Measurements from ENCODE around the gene DOP1A. TPM values are rescaled to one million over a fixed set of nuclear protein-coding genes. Genes with fewer than 3 reads are reported as not detected.

DOP1A gene
- total and polyA plus RNA-seq, 2 donors (not counting 1 experiment from before 2014, with no cell fraction given), result 9.4 to 28.3 TPM

DNA sequence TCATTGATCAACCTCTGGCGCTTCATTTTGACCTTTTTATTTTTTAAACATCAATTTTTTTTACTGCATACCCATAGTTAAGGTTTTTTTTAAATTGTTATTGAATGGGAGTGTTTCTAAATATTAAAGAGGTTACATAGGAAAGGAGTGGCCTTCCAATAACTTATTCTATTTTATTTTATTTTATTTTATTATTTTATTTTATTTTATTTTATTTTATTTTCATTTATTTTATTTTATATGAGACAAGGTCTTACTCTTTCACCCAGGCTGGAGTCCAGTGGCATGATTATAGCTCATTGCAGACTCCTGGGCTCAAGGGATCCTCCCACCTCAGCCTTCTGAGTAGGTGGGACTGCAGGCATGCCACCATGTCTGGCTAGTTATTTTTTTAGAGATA lies 30.2 kb downstream of the DOP1A start:
- DNase-seq (no peak), ATAC-seq (ENCODE audit: low read depth) (no peak)
- intact Hi-C loops (cut with micrococcal nuclease), result no loop called here
- no peak overlapping the region for H3K4me2 ChIP-seq (replicated peaks; ENCODE audit: low read depth, low read length, poor library complexity, severe bottlenecking)
- H3K27me3 ChIP-seq (replicated peaks in 1 of 4; ENCODE audit: control extremely low read depth in 1 of 4, control insufficient read depth in 3 of 4, insufficient read depth in 4 of 4, low read length in 3 of 4), result no peaks in the 10 kb centered on the region
- TF ChIP-seq, protein P1, sequence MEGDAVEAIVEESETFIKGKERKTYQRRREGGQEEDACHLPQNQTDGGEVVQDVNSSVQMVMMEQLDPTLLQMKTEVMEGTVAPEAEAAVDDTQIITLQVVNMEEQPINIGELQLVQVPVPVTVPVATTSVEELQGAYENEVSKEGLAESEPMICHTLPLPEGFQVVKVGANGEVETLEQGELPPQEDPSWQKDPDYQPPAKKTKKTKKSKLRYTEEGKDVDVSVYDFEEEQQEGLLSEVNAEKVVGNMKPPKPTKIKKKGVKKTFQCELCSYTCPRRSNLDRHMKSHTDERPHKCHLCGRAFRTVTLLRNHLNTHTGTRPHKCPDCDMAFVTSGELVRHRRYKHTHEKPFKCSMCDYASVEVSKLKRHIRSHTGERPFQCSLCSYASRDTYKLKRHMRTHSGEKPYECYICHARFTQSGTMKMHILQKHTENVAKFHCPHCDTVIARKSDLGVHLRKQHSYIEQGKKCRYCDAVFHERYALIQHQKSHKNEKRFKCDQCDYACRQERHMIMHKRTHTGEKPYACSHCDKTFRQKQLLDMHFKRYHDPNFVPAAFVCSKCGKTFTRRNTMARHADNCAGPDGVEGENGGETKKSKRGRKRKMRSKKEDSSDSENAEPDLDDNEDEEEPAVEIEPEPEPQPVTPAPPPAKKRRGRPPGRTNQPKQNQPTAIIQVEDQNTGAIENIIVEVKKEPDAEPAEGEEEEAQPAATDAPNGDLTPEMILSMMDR (IDR thresholded peaks at IDR 0.05), result no peak
- TF ChIP-seq EZH2 (IDR thresholded peaks at IDR 0.05; ENCODE audit: borderline replicate concordance, insufficient read depth, low read depth, low read length, poor library complexity, severe bottlenecking), result no peak
- peaks cover 0 to 2% (median 0%) of the 10 kb centered on the region in 3 donors for H3K9me3 ChIP-seq (ENCODE audit: control extremely low read depth in 1 of 3, control insufficient read depth in 2 of 3, insufficient read depth in 1 of 3, low read length in 2 of 3)
- H3K36me3 ChIP-seq (replicated peaks in 1 of 2; ENCODE audit: control extremely low read depth in 1 of 2, control insufficient read depth in 1 of 2, extremely low read depth in 1 of 2, insufficient read depth in 2 of 2, low read length in 1 of 2), result peaks cover 14 to 20% of the 10 kb centered on the region in 2 experiments
- no peaks in the 10 kb centered on the region for H3K4me1 ChIP-seq (ENCODE audit: control insufficient read depth in 2 of 2, insufficient read depth in 2 of 2, low read length in 2 of 2)
- CTCF ChIA-PET, result interaction anchor here (1.6 kb wide), 1 partner anchor 32 kb away, joined by 6 read pairs; the partner anchor contains the start of gene UBE3D
- H3K4me1 Mint-ChIP-seq, result peaks cover 2% of the 10 kb centered on the region
- no peaks in the 10 kb centered on the region for H3K9me3 Mint-ChIP-seq (ENCODE audit: insufficient read depth)
- H3K27ac ChIP-seq (ENCODE audit: low read length in 2 of 2), result no peak overlapping the region
- POLR2A ChIA-PET, result no interaction called here
- no peak overlapping the region for H3K4me3 Mint-ChIP-seq
- H3K9ac ChIP-seq (ENCODE audit: low read length), result no peak overlapping the region
- H2AFZ ChIP-seq (ENCODE audit: insufficient read depth, low read depth, low read length, poor library complexity, severe bottlenecking), result no peak overlapping the region
- peaks cover 7% of the 10 kb centered on the region for H4K20me1 ChIP-seq (ENCODE audit: control insufficient read depth, insufficient read depth, low read length, poor library complexity, severe bottlenecking)
- peaks cover 25% of the 10 kb centered on the region for H3K79me2 ChIP-seq (ENCODE audit: control insufficient read depth, insufficient read depth, low read length)
- H3K27ac Mint-ChIP-seq, result no peak overlapping the region
- no CpG with 5 or more reads among the region's 1 CpG for WGBS (ENCODE audit: insufficient coverage)
- H3K4me3 ChIP-seq (ENCODE audit: control extremely low read depth in 1 of 5, extremely low read depth in 1 of 5, insufficient read depth in 1 of 5, low read depth in 2 of 5, low read length in 4 of 5), result no peak overlapping the region
- H3K27me3 Mint-ChIP-seq, result no peaks in the 10 kb centered on the region

DNA sequence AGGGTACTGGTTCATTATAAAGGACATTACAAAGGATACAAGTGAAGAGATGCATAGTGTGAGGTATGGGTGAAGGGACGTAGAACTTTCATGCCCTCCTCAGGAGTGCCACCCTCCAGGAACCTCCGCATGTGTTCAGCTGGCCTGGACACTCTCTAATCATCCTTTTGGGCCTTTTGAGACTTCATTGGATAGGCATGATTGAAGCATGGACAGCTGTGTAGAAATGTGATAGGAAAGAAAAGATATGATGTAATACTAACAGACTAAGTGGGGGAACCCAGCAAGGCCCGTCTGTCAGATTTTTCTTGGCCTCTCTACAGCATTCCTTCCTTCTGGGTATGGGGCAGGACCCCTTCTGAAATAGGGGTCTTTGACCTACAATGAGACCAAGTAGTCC lies 31.1 kb downstream of the DOP1A start:
- Mint-ChIP-seq H3K27me3 (no peaks in the 10 kb centered on the region), H3K4me1 (peaks cover 2% of the 10 kb centered on the region), H3K27ac (no peak overlapping the region), H3K9me3 (ENCODE audit: insufficient read depth) (no peaks in the 10 kb centered on the region), H3K4me3 (no peak overlapping the region)
- peaks cover 0 to under 1% (median 0%) of the 10 kb centered on the region in 3 donors for H3K9me3 ChIP-seq (ENCODE audit: control extremely low read depth in 1 of 3, control insufficient read depth in 2 of 3, insufficient read depth in 1 of 3, low read length in 2 of 3)
- H2AFZ ChIP-seq (ENCODE audit: insufficient read depth, low read depth, low read length, poor library complexity, severe bottlenecking), result no peak overlapping the region
- peaks cover 19% of the 10 kb centered on the region for H3K79me2 ChIP-seq (ENCODE audit: control insufficient read depth, insufficient read depth, low read length)
- no peaks in the 10 kb centered on the region for H3K4me1 ChIP-seq (ENCODE audit: control insufficient read depth in 2 of 2, insufficient read depth in 2 of 2, low read length in 2 of 2)
- peaks cover 7% of the 10 kb centered on the region for H4K20me1 ChIP-seq (ENCODE audit: control insufficient read depth, insufficient read depth, low read length, poor library complexity, severe bottlenecking)
- no peaks in the 10 kb centered on the region for H3K27me3 ChIP-seq (replicated peaks in 1 of 4; ENCODE audit: control extremely low read depth in 1 of 4, control insufficient read depth in 3 of 4, insufficient read depth in 4 of 4, low read length in 3 of 4)
- ChIA-PET CTCF (interaction anchor here (1.4 to 1.6 kb wide), 2 partner anchors 31 to 33 kb away, joined by 4 to 6 read pairs; partner anchors contain the start of genes DOP1A and UBE3D), POLR2A (no interaction called here)
- no peak overlapping the region for H3K27ac ChIP-seq (ENCODE audit: low read length in 2 of 2)
- TF ChIP-seq, protein P1 (IDR thresholded peaks at IDR 0.05), result no peak
- no peak for TF ChIP-seq EZH2 (IDR thresholded peaks at IDR 0.05; ENCODE audit: borderline replicate concordance, insufficient read depth, low read depth, low read length, poor library complexity, severe bottlenecking)
- H3K4me3 ChIP-seq (ENCODE audit: control extremely low read depth in 1 of 5, extremely low read depth in 1 of 5, insufficient read depth in 1 of 5, low read depth in 2 of 5, low read length in 4 of 5), result no peak overlapping the region
- peaks cover 15 to 20% of the 10 kb centered on the region in 2 experiments for H3K36me3 ChIP-seq (replicated peaks in 1 of 2; ENCODE audit: control extremely low read depth in 1 of 2, control insufficient read depth in 1 of 2, extremely low read depth in 1 of 2, insufficient read depth in 2 of 2, low read length in 1 of 2)
- intact Hi-C loops (cut with micrococcal nuclease), result no loop called here
- H3K4me2 ChIP-seq (replicated peaks; ENCODE audit: low read depth, low read length, poor library complexity, severe bottlenecking), result no peak overlapping the region
- no peak overlapping the region for H3K9ac ChIP-seq (ENCODE audit: low read length)
- ATAC-seq (ENCODE audit: low read depth), result no peak
- DNase-seq, result no peak
- WGBS (ENCODE audit: insufficient coverage), result no CpG with 5 or more reads among the region's 3 CpGs

All from B cell (primary cell).